ENCODE data around the gene SLC22A4.

Gene SLC22A4

GRCh38 chr5:132262882-132263547, 31.2 kb upstream of the SLC22A4 start:
- DNase-seq, result no peak

GRCh38 chr5:132263548-132264261, 30.5 kb upstream of the SLC22A4 start:
- DNase-seq, result no peak

- DNase-seq, result no peak
Observed at GRCh38 chr5:132264546-132265335, 29.5 kb upstream of the SLC22A4 start.

- no peak for DNase-seq
Observed at GRCh38 chr5:132265336-132266030, 28.7 kb upstream of the SLC22A4 start.

- DNase-seq, result no peak
Observed at GRCh38 chr5:132266031-132266835, 28.0 kb upstream of the SLC22A4 start.

- no peak for DNase-seq
Observed at GRCh38 chr5:132266836-132267160, 27.4 kb upstream of the SLC22A4 start.

GRCh38 chr5:132267166-132267739, 26.9 kb upstream of the SLC22A4 start:
- DNase-seq, result no peak

GRCh38 chr5:132267931-132268768, 26.0 kb upstream of the SLC22A4 start:
- DNase-seq, result no peak

- DNase-seq, result no peak
Observed at GRCh38 chr5:132268769-132269551, 25.2 kb upstream of the SLC22A4 start.

GRCh38 chr5:132269635-132270334, 24.4 kb upstream of the SLC22A4 start:
- no peak for DNase-seq

GRCh38 chr5:132270335-132270665, 23.9 kb upstream of the SLC22A4 start:
- DNase-seq, result no peak

- no peak for DNase-seq
Observed at GRCh38 chr5:132270706-132271105, 23.5 kb upstream of the SLC22A4 start.

GRCh38 chr5:132271251-132272246, 22.6 kb upstream of the SLC22A4 start:
- no peak for DNase-seq

GRCh38 chr5:132272311-132273210, 21.6 kb upstream of the SLC22A4 start:
- DNase-seq, result no peak

GRCh38 chr5:132273631-132274030, 20.6 kb upstream of the SLC22A4 start:
- no peak for DNase-seq

- no peak for DNase-seq
Observed at GRCh38 chr5:132274050-132274792, 20.0 kb upstream of the SLC22A4 start.

Measured in activated gamma-delta T cell (primary cell).